Psoas muscle (tissue), 8 donors: ENCODE measurements around the gene TMCO4. TPM values are rescaled to one million over a fixed set of nuclear protein-coding genes. Genes with fewer than 3 reads are reported as not detected.

Experiments
- ATAC-seq, 4 donors: fragments of 200-7000 bp; cut with Tn5 transposase; one replicate each; pipeline ENCODE4 v1.9.1; 2020; ENCODE audit warnings: moderate library complexity in 3 of 4, mild to moderate bottlenecking in 2 of 4
- DNase-seq, 2 donors: peaks; one replicate each; pipeline ENCODE4 v3.0.0-alpha.2; 2020
- H3K27ac ChIP-seq: fragments of 200-600 bp; one replicate; pipeline ENCODE4 v1.8.0; 2022
- H3K27me3 ChIP-seq, 3 donors: fragments of 200-600 bp in 1 of 3; one replicate each; pipeline versions ENCODE4 v1.6.1 to v1.8.0; 2013 to 2022; ENCODE audit warnings: low read length in 2 of 3, mild to moderate bottlenecking in 2 of 3, moderate library complexity in 1 of 3; ENCODE audit not compliant: insufficient read depth in 3 of 3
- H3K36me3 ChIP-seq, 2 donors: fragments of 200-600 bp in 1 of 2; one replicate each; pipeline versions ENCODE4 v1.6.1 to v1.8.0; 2013 to 2022; ENCODE audit warnings: low read depth in 1 of 2, mild to moderate bottlenecking in 1 of 2, moderate library complexity in 1 of 2; ENCODE audit not compliant: insufficient read depth in 1 of 2
- H3K4me1 ChIP-seq: fragments of 200-600 bp; one replicate; pipeline ENCODE4 v1.8.0; 2022
- H3K4me3 ChIP-seq: fragments of 200-600 bp; one replicate; pipeline ENCODE4 v1.8.0; 2022; ENCODE audit warnings: mild to moderate bottlenecking
- H3K9me3 ChIP-seq: fragments of 200-600 bp; one replicate; pipeline ENCODE4 v1.8.0; 2022
- WGBS, 3 donors: extraction: QIAGEN DNeasy Blood & Tissue Kit; methylation state at CpG; one replicate each; pipeline versions ENCODE4 v1.1.6 to v1.1.7; 2013; 5-methylcytosine and 5-hydroxymethylcytosine counted together
- intact Hi-C, 2 donors: fragments of 100-400 bp; cut with DNase I; formaldehyde crosslinking; loops; one replicate each; pipeline versions ENCODE4 v1.11.0 to v1.14.2; 2022
- polyA plus RNA-seq, 3 donors: library from polyadenylated mRNA; stranded (reverse); fragments of 200-250 nt; gene quantifications; one replicate each; pipeline ENCODE4 v1.2.3, GENCODE V29; 2013
- total RNA-seq, 4 donors: library from RNA; stranded (reverse); fragmentation: NEBNext Ultra II Directional in 2 of 4; extraction: Animal tissue kit (Norgen Biotek cat#: 25700) in 2 of 4; gene quantifications; one replicate each; pipeline versions ENCODE4 v1.2.1 to v1.2.4, GENCODE V29; 2021 to 2023
- TF ChIP-seq, protein P1 (sequence below): fragments of 200-600 bp; IDR thresholded peaks from one replicate; pipeline ENCODE4 v1.8.0; 2022; ENCODE audit warnings: antibody characterized with exemption
- donor health status: healthy with polysubstance abuse.
- donor health status: DM: no; HTN: no; CAD: no; lungs with moderate emphysema.
- donor health status: Bipolar disorder and iron deficiency.
- donor health status: healthy.
- donor health status: DM: yes; HTN: yes; CAD: no.
- donor health status: DM: no; HTN: no; CAD: no.
- donor health status: DM: no; HTN: no; CAD: no.
- donor health status: DM: yes; HTN: yes; CAD: no.

The TMCO4 gene
- total and polyA plus RNA-seq, 7 donors = 2.3 to 4.8 (median 3.2) TPM

DNA sequence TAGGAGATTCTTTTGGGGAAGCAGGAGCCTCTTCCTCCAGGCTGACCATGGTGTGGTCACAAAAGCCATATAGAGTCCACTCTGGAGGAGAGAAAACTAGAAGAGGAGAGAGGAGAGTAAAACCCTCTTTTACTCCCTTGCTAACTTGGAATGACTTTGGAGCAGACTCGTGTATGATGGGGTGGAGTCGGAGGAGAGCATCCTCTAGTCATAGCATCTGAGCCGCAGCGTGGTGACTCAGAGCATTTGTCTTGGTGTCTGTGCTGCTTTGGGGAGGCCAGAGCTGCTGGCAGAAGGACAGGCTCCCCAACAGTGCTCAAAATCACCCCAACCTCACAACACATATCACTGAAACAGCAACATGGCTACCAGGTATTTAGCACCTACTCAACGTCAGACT, 123.9 kb downstream of the TMCO4 start:
- TF ChIP-seq, protein P1, sequence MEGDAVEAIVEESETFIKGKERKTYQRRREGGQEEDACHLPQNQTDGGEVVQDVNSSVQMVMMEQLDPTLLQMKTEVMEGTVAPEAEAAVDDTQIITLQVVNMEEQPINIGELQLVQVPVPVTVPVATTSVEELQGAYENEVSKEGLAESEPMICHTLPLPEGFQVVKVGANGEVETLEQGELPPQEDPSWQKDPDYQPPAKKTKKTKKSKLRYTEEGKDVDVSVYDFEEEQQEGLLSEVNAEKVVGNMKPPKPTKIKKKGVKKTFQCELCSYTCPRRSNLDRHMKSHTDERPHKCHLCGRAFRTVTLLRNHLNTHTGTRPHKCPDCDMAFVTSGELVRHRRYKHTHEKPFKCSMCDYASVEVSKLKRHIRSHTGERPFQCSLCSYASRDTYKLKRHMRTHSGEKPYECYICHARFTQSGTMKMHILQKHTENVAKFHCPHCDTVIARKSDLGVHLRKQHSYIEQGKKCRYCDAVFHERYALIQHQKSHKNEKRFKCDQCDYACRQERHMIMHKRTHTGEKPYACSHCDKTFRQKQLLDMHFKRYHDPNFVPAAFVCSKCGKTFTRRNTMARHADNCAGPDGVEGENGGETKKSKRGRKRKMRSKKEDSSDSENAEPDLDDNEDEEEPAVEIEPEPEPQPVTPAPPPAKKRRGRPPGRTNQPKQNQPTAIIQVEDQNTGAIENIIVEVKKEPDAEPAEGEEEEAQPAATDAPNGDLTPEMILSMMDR = no peak
- no peaks in the 10 kb centered on the region for H3K4me1 ChIP-seq
- 59 to 75% (median 67%) methylated on average over 5 of the region's 5 CpGs for WGBS, 3 donors
- ATAC-seq (no peak), DNase-seq (no peak)
- no peak overlapping the region for H3K27ac ChIP-seq
- intact Hi-C loops = no loop called here
- peaks cover 0 to 6% (median 0%) of the 10 kb centered on the region in 3 donors for H3K27me3 ChIP-seq
- no peak overlapping the region for H3K4me3 ChIP-seq
- H3K36me3 ChIP-seq = no peaks in the 10 kb centered on the region
- H3K9me3 ChIP-seq = no peaks in the 10 kb centered on the region

DNA sequence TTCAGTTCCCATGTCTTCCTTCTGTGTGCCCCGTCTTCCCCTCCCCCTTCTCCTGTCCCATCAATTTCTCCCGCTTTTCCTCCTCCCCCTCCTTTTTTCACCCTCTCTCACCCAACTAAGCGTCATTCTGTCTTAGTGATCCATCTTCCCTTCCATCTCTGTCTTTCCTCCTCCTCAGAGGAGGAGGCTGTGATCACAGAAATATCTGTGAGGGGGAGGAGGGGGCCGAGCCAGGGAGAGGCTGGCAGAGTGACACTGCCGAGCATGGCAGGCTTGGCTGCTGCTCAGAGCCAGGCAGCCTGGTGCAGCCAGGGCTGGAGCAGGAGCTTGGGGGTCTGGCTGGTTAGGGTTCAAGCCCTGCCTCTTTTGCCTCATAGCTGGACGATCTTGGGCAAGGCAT, 127.5 kb downstream of the TMCO4 start:
- 39 to 46% (median 40%) methylated on average over 6 of the region's 6 CpGs for WGBS, 3 donors
- no peaks in the 10 kb centered on the region for H3K4me1 ChIP-seq
- TF ChIP-seq, protein P1 = no peak
- ATAC-seq = no peak
- H3K27me3 ChIP-seq = peaks cover 0 to 22% (median 4%) of the 10 kb centered on the region in 3 donors
- intact Hi-C loops = no loop called here
- H3K36me3 ChIP-seq = no peaks in the 10 kb centered on the region
- H3K9me3 ChIP-seq = no peaks in the 10 kb centered on the region
- H3K27ac ChIP-seq = no peak overlapping the region
- DNase-seq = no peak
- H3K4me3 ChIP-seq = no peak overlapping the region

DNA sequence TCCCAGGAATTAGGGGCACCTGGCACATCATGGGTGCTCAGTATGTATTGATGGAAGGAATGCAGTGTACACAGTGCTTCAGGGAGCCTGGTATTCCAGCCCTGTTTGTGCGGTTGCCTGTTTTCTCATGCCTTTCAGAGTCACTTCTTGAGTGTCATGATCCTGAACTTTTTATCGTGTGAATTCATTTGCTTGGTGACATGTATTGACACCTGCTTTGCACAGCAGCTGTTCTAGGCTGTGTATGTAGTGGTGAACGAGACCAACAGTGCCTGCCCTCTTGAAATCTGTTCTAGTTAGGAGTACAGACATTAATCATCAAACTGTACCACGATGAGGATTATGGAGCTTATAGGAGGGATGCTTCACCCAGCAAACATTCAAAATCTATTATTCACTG, 128.9 kb downstream of the TMCO4 start:
- 33 to 48% (median 37%) methylated on average over 4 of the region's 4 CpGs for WGBS, 3 donors
- no peak overlapping the region for H3K4me3 ChIP-seq
- intact Hi-C loops = no loop called here
- DNase-seq (no peak), ATAC-seq (no peak)
- no peak overlapping the region for H3K27ac ChIP-seq
- H3K9me3 ChIP-seq = no peaks in the 10 kb centered on the region
- no peaks in the 10 kb centered on the region for H3K4me1 ChIP-seq
- H3K27me3 ChIP-seq = peaks cover 0 to 37% (median 10%) of the 10 kb centered on the region in 3 donors
- H3K36me3 ChIP-seq = no peaks in the 10 kb centered on the region
- TF ChIP-seq, protein P1 = no peak

DNA sequence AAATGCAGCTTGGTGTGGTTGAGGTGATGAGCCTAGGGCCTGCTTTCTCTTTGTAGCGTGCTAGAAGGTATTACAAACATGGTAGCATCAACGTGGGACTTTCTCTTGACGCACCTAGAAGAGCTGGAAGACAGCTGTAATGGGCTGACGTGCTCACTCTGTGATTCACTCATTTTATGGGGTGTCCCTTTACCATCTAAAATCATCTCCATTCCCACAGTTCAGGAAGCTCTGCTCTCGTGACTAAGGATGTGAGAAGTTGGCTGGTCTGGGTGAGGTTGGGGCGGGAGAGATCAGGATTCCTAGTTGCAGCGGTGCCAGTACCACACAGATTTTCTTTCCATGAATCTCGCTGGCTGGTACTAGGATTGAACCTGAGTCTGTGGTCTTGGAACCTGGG, 130.8 kb downstream of the TMCO4 start:
- no peak overlapping the region for H3K4me3 ChIP-seq
- DNase-seq (no peak), ATAC-seq (no peak)
- H3K27me3 ChIP-seq = peaks cover 0 to 55% (median 20%) of the 10 kb centered on the region in 3 donors
- H3K27ac ChIP-seq = no peak overlapping the region
- H3K9me3 ChIP-seq = no peaks in the 10 kb centered on the region
- WGBS, 3 donors = 64 to 73% (median 71%) methylated on average over 8 of the region's 8 CpGs
- TF ChIP-seq, protein P1 = no peak
- H3K4me1 ChIP-seq = no peaks in the 10 kb centered on the region
- H3K36me3 ChIP-seq = no peaks in the 10 kb centered on the region
- intact Hi-C loops = loop anchor here in 1 of 2 donors (5.0 kb wide), 1 partner anchor 33 kb away; no protein-coding TSS in a partner anchor
